HepG2 (cell line): ENCODE measurements around the gene SLTM. TPM values are rescaled to one million over a fixed set of nuclear protein-coding genes. Genes with fewer than 3 reads are reported as not detected.

Experiments used
- ATAC-seq: fragments of 200-7000 bp; cut with Tn5 transposase; 3 replicates; pipeline ENCODE4 v1.9.1; 2020; ENCODE audit warnings: mild to moderate bottlenecking, moderate library complexity
- BruUV-seq: library from RNA; stranded (reverse); fragments of 400-500 nt; replicated peaks from 2 replicates; lab custom pipeline; 2021; lab: Mats Ljungman, UMichigan
- CTCF ChIA-PET: fragments of 300-600 bp; formaldehyde crosslinking; extraction: SDS; loops from one replicate; lab custom pipeline; 2021; ENCODE audit warnings: low total read pairs, inconsistent platforms, low intra/inter-chr PET ratio; lab: Yijun Ruan, JAX
- POLR2A ChIA-PET: fragments of 350-600 bp; sonication (Branson Sonifier 250); formaldehyde crosslinking; loops from one replicate; lab custom pipeline; 2020; ENCODE audit warnings: antibody characterized with exemption, inconsistent platforms; lab: Yijun Ruan, JAX
- DNase-seq: peaks from one replicate; pipeline ENCODE4 v3.0.0-alpha.2; 2015; ENCODE audit warnings: low spot score
- FAIRE-seq: peaks from 3 replicates; lab custom pipeline; 2011; peaks lifted over from hg19 to GRCh38; lab: Jason Lieb, UNC
- H2AFZ ChIP-seq: one replicate; pipeline ENCODE4 v1.6.1; 2011; ENCODE audit warnings: low read length, inconsistent platforms
- H3K27ac ChIP-seq: fragments of 300-600 bp; 3 replicates; pipeline ENCODE4 v1.8.0; 2011; ENCODE audit warnings: mixed run types, mild to moderate bottlenecking, mixed read lengths, low read length, inconsistent platforms; ENCODE audit not compliant: insufficient read depth; ENCODE audit errors: extremely low read length
- H3K27me3 ChIP-seq, 2 experiments: fragments of 200-600 bp in 1 of 2; 2 replicates in 1 of 2; 3 replicates in 1 of 2; pipeline versions ENCODE4 v1.6.0 to v1.8.0; 2011; ENCODE audit warnings: low read length in 2 of 2, mild to moderate bottlenecking in 2 of 2, moderate library complexity in 2 of 2, inconsistent platforms in 1 of 2; ENCODE audit not compliant: insufficient read depth in 2 of 2, control insufficient read depth in 1 of 2
- H3K36me3 ChIP-seq, 2 experiments: fragments of 200-600 bp in 1 of 2; replicated peaks in 1 of 2; 2 replicates in 1 of 2; 3 replicates in 1 of 2; pipeline versions ENCODE4 v1.5.1 to v1.8.0; 2011; ENCODE audit warnings: low read length in 2 of 2, inconsistent platforms in 1 of 2; ENCODE audit not compliant: insufficient read depth in 2 of 2, control insufficient read depth in 1 of 2
- H3K4me1 ChIP-seq: 2 replicates; pipeline ENCODE4 v1.5.1; 2012; ENCODE audit warnings: low read length, inconsistent platforms; ENCODE audit not compliant: insufficient read depth
- H3K4me2 ChIP-seq: 2 replicates; pipeline ENCODE4 v1.6.0; 2011; ENCODE audit warnings: low read depth, low read length, inconsistent platforms
- H3K4me3 ChIP-seq, 3 experiments: fragments of 200-600 bp in 1 of 3; sonication (generic), shearing (Covaris generic) in 1 of 3; replicated peaks in 1 of 3; 2 replicates each; pipeline ENCODE4 v1.5.1; 2011 to 2016; ENCODE audit warnings: low read length in 3 of 3, inconsistent platforms in 2 of 3, low read depth in 2 of 3, mild to moderate bottlenecking in 2 of 3, control low read depth in 1 of 3, mixed read lengths in 1 of 3; ENCODE audit not compliant: insufficient read depth in 1 of 3
- H3K79me2 ChIP-seq: one replicate; pipeline ENCODE4 v1.6.1; 2011; ENCODE audit warnings: low read length, inconsistent platforms; ENCODE audit not compliant: insufficient read depth
- H3K9ac ChIP-seq: 2 replicates; pipeline ENCODE4 v1.6.0; 2011; ENCODE audit warnings: mild to moderate bottlenecking, low read depth, low read length, inconsistent platforms; ENCODE audit not compliant: insufficient read depth
- H3K9me3 ChIP-seq: 2 replicates; pipeline ENCODE4 v1.5.1; 2012; ENCODE audit warnings: mild to moderate bottlenecking, low read length
- H4K20me1 ChIP-seq: 2 replicates; pipeline ENCODE4 v1.6.0; 2011; ENCODE audit warnings: inconsistent platforms, mild to moderate bottlenecking, low read length, moderate library complexity; ENCODE audit not compliant: insufficient read depth
- ELF3 ChIP-seq: IDR thresholded peaks from 2 replicates; pipeline ENCODE4 v1.6.1; 2016; ENCODE audit warnings: missing genetic modification reagents, missing compliant biosample characterization
- FOXO4 ChIP-seq: sonication (generic); formaldehyde crosslinking; conservative IDR thresholded peaks from 2 replicates; pipeline ENCODE4 v1.8.1; 2023; ENCODE audit warnings: missing genetic modification reagents
- GABPA ChIP-seq, 2 experiments: IDR thresholded peaks; 2 replicates each; pipeline ENCODE4 v1.6.1; 2011 to 2016; ENCODE audit warnings: low read depth in 2 of 2, low read length in 1 of 2, missing biosample characterization in 1 of 2, missing genetic modification characterization in 1 of 2
- KLF9 ChIP-seq: IDR thresholded peaks from 2 replicates; pipeline ENCODE4 v1.6.1; 2016; ENCODE audit warnings: low read depth
- NFE2L1 ChIP-seq: sonication (generic); formaldehyde crosslinking; IDR thresholded peaks from 2 replicates; pipeline ENCODE4 v1.4.0; 2020; ENCODE audit warnings: missing genetic modification reagents, mild to moderate bottlenecking, borderline replicate concordance
- RELA ChIP-seq: sonication (generic); formaldehyde crosslinking; IDR thresholded peaks from 2 replicates; pipeline ENCODE4 v1.4.0; 2020; ENCODE audit warnings: missing genetic modification reagents
- TSC22D2 ChIP-seq: sonication (generic); formaldehyde crosslinking; IDR thresholded peaks from 2 replicates; pipeline ENCODE4 v1.5.1; 2020; ENCODE audit warnings: missing genetic modification reagents, mild to moderate bottlenecking, borderline replicate concordance
- ZBTB3 ChIP-seq: sonication (generic); formaldehyde crosslinking; IDR thresholded peaks from 2 replicates; pipeline ENCODE4 v1.4.0; 2020; ENCODE audit warnings: low read depth, mild to moderate bottlenecking, moderate library complexity, missing genetic modification reagents, borderline replicate concordance
- ZBTB7B ChIP-seq: sonication (generic); formaldehyde crosslinking; IDR thresholded peaks from 2 replicates; pipeline ENCODE4 v1.4.0; 2020; ENCODE audit warnings: missing genetic modification reagents
- ZIK1 ChIP-seq: sonication (generic); formaldehyde crosslinking; IDR thresholded peaks from 2 replicates; pipeline ENCODE4 v1.5.0; 2020; ENCODE audit warnings: mild to moderate bottlenecking, low read depth, missing genetic modification reagents, borderline replicate concordance
- WGBS: methylation state at CpG from one replicate; pipeline ENCODE4 v1.1.6; 2017; ENCODE audit warnings: low lambda C conversion rate; 5-methylcytosine and 5-hydroxymethylcytosine counted together
- in situ Hi-C: cut with HindIII; loops from 2 replicates; pipeline ENCODE4 v1.10.0; 2017; ENCODE audit warnings: low pct_unique_long_range_greater_than_20kb; ENCODE audit not compliant: extremely low pct_ligation_motif_present
- intact Hi-C: fragments of 100-400 bp; cut with micrococcal nuclease; formaldehyde crosslinking; loops from one replicate; pipeline ENCODE4 v1.10.0; 2022; ENCODE audit not compliant: unreplicated experiment
- polyA plus RNA-seq, 8 experiments: library from polyadenylated mRNA; depleted of rRNA in 3 of 8; stranded (reverse) in 7 of 8; unstranded in 1 of 8; fragments of >200 nt; fragmentation: Illumina TruSeq in 4 of 8; extraction: Trizol in 4 of 8; gene quantifications; 2 replicates each; pipeline versions ENCODE4 v1.2.1 to v1.2.3, GENCODE V29; 2011 to 2016; ENCODE audit warnings: low read depth in 4 of 8, missing spikeins in 1 of 8, mixed read lengths in 1 of 8; ENCODE audit not compliant: insufficient read depth in 1 of 8
- total RNA-seq, 5 experiments: library from RNA; depleted of rRNA; stranded (reverse); fragments of >200 nt; fragmentation: Illumina TruSeq; extraction: Trizol; gene quantifications; 2 replicates each; pipeline ENCODE4 v1.2.3, GENCODE V29; 2016; ENCODE audit warnings: low read depth in 1 of 5

SLTM gene
- total and polyA plus RNA-seq, 2 of the 13 experiments (the other 11 are each of a cell fraction or from before 2014, with no cell fraction given) = 22.0 to 64.2 TPM

GRCh38 chr15:58929891-58930416, 3.5 kb downstream of the SLTM start:
- POLR2A ChIA-PET = no interaction called here
- Histone ChIP-seq H3K27me3 (no peaks in the 10 kb centered on the region; a peak in 1 of 5 replicates), H3K9ac (no peak overlapping the region), H4K20me1 (0 out of 2 replicates have a peak, but pooled peaks cover 5% of the 10 kb centered on the region), H3K27ac (no peak overlapping the region), H3K36me3 (peaks cover 3 to 35% of the 10 kb centered on the region in 2 experiments; a peak in 3 of 5 replicates), H3K79me2 (peaks cover 76% of the 10 kb centered on the region), H3K9me3 (no peaks in the 10 kb centered on the region), H2AFZ (no peak overlapping the region), H3K4me1 (peaks cover 24% of the 10 kb centered on the region), H3K4me3 (no peak overlapping the region), H3K4me2 (no peak overlapping the region; the same call in 1 of the 2 replicates)
- no TSS peak for BruUV-seq
- no peak for ATAC-seq
- intact Hi-C loops = loop anchor here (5.0 kb wide), 1 partner anchor 63 kb away; no protein-coding TSS in a partner anchor
- CTCF ChIA-PET = no interaction called here
- TF ChIP-seq KLF9 (no peak), ELF3 (no peak), GABPA (IDR thresholded peaks at IDR 0.05; ENCODE audit: low read depth, low read length) (no peak), GABPA (CRISPR knock-in tag; IDR thresholded peaks at IDR 0.05; ENCODE audit: low read depth) (no peak), ZIK1 (no peak), TSC22D2 (no peak), ZBTB3 (CRISPR knock-in tag) (no peak), FOXO4 (no peak), RELA (CRISPR knock-in tag) (no peak), NFE2L1 (no peak), ZBTB7B (no peak)
- FAIRE-seq = no peak
- in situ Hi-C loops = no loop called here
- DNase-seq = no peak
- WGBS = 90% methylated on average over 11 of the region's 11 CpGs
